SIG-M5 treated with dmso at 0.1 percent for 504 hours (cell line): Measurements from ENCODE around the gene PFKFB4.
A peak's percentile ranks its signal among the peaks of the same experiment; 100 is the strongest.
"Not testable (repeated sequence)": the region's sequence is repeated elsewhere in the genome, so short reads cannot be mapped to it uniquely, and the experiment has no call there.

Experiments
- DNase-seq: peaks from one replicate; lab custom pipeline; 2025; ENCODE audit not compliant: unreplicated experiment; lab: John Stamatoyannopoulos, UW

The PFKFB4 gene

GRCh38 chr3:48535578-48535977 lies 21.0 kb downstream of the PFKFB4 start:
- DNase-seq: no peak

- DNase-seq: no peak
Measured at GRCh38 chr3:48532977-48533337, 23.6 kb downstream of the PFKFB4 start.

GRCh38 chr3:48532271-48532976 lies 24.2 kb downstream of the PFKFB4 start:
- peak; percentile 20 for DNase-seq

GRCh38 chr3:48530701-48531100 lies 25.9 kb downstream of the PFKFB4 start:
- DNase-seq: not testable (repeated sequence)

GRCh38 chr3:48528754-48529153 lies 27.8 kb downstream of the PFKFB4 start:
- peak; percentile 95 for DNase-seq

- peak; percentile 79 for DNase-seq
Measured at GRCh38 chr3:48528048-48528447, 28.6 kb downstream of the PFKFB4 start.

- DNase-seq: no peak
Measured at GRCh38 chr3:48524970-48525369, 31.6 kb downstream of the PFKFB4 start.

GRCh38 chr3:48521635-48522034 lies 35.0 kb downstream of the PFKFB4 start:
- DNase-seq: no peak

GRCh38 chr3:48519277-48519643 lies 37.3 kb downstream of the PFKFB4 start:
- no peak for DNase-seq

GRCh38 chr3:48518638-48519276 lies 37.8 kb downstream of the PFKFB4 start:
- DNase-seq: no peak

- no peak for DNase-seq
Measured at GRCh38 chr3:48518069-48518468, 38.5 kb downstream of the PFKFB4 start.

GRCh38 chr3:48516571-48516970 lies 40.0 kb downstream of the PFKFB4 start:
- DNase-seq: no peak

GRCh38 chr3:48514431-48515227 lies 42.0 kb downstream of the PFKFB4 start:
- no peak for DNase-seq

GRCh38 chr3:48511551-48511950 lies 45.1 kb downstream of the PFKFB4 start:
- DNase-seq: no peak

- peak; percentile 66 for DNase-seq
Measured at GRCh38 chr3:48507256-48508061, 49.1 kb downstream of the PFKFB4 start.

GRCh38 chr3:48505968-48506504 lies 50.6 kb downstream of the PFKFB4 start:
- no peak for DNase-seq

GRCh38 chr3:48505146-48505545 lies 51.5 kb downstream of the PFKFB4 start:
- DNase-seq: no peak

GRCh38 chr3:48504051-48504946 lies 52.3 kb downstream of the PFKFB4 start, which contains the start of gene SHISA5:
Gene SHISA5, minus strand, starts transcription at chr3:48504174. Its CDS starts 80 bp downstream, at chr3:48504094.
- peak; percentile 17 for DNase-seq

GRCh38 chr3:48503401-48504050 lies 53.1 kb downstream of the PFKFB4 start:
- DNase-seq: no peak
